ENCODE data around the gene MOSPD3. TPM values are rescaled to one million over a fixed set of nuclear protein-coding genes. Genes with fewer than 3 reads are reported as not detected.

MOSPD3 gene
- total RNA-seq (2022; extraction: Qiagen RNA extraction; ENCODE audit: low read depth), result 16.2 to 22.1 TPM (median 19.5 TPM) in 5 replicates

DNA sequence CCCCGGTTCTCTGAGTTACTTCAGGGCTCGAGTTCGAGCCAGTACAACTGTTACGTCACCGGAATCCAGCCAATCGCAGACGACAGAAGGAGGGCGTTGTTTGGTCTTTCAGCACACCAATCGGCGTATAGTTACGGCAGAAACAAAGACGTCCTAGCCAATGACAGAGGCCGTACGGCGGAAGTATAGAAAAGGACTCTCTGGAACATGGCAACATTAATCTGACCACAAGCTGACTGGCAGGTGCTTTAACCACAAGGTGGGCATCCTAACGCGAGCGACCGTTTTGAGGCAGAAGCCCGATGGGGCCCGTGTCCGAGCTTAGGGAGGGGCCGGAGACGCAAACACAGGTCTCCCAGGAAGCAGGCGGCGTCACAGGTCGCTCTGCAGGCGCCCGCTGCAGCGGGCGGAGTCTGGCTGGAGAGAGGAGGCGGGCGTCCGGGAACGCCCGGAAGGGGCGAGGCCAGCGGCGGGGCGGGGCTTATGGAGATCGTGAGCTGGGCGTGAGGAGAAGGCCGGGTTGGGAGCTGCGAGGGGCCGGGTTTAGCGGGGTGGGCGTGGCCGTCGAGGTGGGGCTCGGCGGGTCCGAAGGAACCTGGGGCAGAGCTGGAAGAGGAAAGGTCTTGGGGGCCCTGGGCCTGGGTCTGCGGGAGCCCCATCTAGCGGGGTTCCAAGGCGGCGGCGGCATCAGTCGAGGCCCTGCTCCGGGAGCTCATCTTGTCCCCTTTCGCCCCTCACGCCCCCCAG, at the start of gene MOSPD3:
MOSPD3 (plus strand) TSS at position 558 of the 747 bp plus-strand sequence. CDS start 252 bp downstream, outside the sequence.

DNA sequence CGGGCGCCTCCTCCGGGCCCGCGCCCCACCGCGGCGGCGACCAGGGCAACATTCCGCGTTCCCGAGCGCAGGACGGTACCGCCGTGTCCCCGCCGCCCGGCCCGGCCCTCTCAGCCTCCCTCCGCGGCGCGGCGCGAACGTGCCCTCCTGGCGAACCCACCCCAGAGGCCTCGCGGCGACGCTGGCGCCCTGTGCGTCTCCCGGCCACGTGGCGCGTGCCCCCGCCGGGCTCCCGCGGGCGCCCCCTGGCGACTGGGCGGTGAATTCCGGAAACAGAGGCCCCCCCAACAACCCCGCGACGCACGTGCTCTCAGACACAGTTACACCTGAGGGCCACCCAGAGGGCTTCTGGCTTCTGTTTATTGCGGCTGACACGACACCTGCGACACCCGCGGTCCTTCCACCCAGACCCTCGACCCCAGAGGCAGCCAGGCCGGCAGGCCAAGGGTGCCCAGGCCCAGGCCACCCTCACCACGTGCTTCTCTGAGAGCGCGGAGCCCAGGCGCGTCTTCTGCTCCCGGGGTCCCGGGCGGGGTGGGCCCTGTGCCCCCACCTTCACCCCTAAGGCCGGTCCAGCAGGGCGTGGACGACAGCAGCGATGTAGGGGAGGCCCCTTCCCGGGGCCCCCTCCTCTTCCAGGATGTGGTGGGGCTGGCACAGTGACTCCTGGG, 38.5 kb upstream of the MOSPD3 start, which contains the start of gene SAP25:
SAP25 (minus strand) TSS at position 210 of the 671 bp plus-strand sequence; CDS start at position 52, 158 bp downstream.

DNA sequence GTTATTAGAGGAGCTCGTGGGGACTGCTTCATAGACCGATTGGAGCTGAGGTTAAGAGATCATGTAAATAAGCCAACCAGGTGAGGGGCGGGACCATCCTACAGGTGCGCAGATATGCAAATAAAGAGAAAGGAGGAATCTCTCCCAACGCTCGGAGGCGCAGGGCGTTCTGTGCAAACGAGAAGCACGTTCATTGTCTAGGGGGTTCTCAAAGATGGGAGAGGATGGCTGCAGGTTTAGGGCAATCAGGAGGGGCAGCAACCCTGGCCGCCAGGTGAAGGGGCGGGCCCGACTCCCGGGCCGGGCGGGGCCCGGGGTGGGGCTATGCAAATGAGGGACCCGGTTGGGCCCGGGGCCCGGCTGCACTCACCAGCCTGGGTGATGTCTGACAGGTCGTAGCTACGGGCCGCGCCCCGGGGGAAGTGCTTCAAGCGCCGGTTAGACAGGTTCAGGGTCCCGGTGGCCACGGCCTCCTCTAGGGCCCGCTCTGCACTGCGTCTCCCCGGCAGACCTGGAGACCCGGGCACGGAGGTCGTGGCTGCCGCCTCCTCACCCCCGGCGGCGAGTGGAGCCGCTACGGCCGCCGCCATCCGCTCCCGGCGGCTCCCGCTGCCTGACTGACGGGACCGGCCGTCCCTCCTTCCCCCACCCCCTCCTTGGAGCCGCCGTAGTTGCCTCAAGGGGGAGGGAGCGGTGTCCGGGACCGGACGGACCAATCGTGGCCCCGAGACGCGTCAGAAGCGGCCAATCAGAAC, 26.7 kb upstream of the MOSPD3 start, which contains the start of gene LRCH4:
LRCH4 (minus strand) TSS at position 619 of the 755 bp plus-strand sequence; CDS start at position 590, 29 bp downstream.

GRCh38 chr7:100586266-100587025, 25.9 kb upstream of the MOSPD3 start, which contains the start of gene FBXO24:
TSS of gene FBXO24 (plus strand) at chr7:100586328. CDS start at chr7:100586626, 298 bp downstream.

DNA sequence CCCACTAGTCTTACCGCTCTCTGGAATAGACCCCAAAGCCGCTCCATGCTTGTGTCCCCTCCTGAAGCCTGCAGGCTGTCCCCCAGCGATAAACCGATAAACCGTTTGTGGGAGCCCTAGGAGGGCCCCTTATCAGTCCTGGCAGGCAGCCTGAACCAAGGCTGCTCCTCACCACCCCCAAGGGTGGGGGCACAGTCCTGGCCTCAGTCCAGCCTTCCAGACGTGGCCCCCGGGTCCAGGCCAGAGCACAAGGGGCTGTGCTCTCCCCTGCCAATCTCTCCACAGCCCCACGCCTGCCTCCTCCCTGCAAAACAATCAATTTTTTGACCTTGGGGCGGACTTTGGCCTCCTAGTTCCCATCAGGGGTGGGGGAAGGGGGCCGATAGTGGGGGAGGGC, 29.1 kb downstream of the MOSPD3 start, which contains the start of gene TFR2:
TFR2 (minus strand) TSS at position 90 of the 397 bp plus-strand sequence; CDS start at position 47, 43 bp downstream.

GRCh38 chr7:100655908-100656674, 43.8 kb downstream of the MOSPD3 start, which contains the start of gene ACTL6B:
TSS of gene ACTL6B (minus strand) at chr7:100656448. CDS start at chr7:100656354, 94 bp downstream.

Other genes with a start within 250 kb of the MOSPD3 start
- gene PILRA, start 239.1 kb upstream of the MOSPD3 start, total RNA-seq (2022; extraction: Qiagen RNA extraction; ENCODE audit: low read depth), result 4.0 to 6.4 TPM (median 5.4 TPM) in 5 replicates
- gene ZCWPW1, start 183.8 kb upstream of the MOSPD3 start, total RNA-seq (2022; extraction: Qiagen RNA extraction; ENCODE audit: low read depth), result 0.91 to 1.7 TPM (median 1.6 TPM) in 5 replicates
- gene MEPCE, start 182.7 kb upstream of the MOSPD3 start, total RNA-seq (2022; extraction: Qiagen RNA extraction; ENCODE audit: low read depth), result 41.3 to 51.2 TPM (median 46.2 TPM) in 5 replicates
- gene PPP1R35, start 176.0 kb upstream of the MOSPD3 start, total RNA-seq (2022; extraction: Qiagen RNA extraction; ENCODE audit: low read depth), result 34.2 to 53.7 TPM (median 51.8 TPM) in 5 replicates
- gene SPACDR, start 148.3 kb upstream of the MOSPD3 start, total RNA-seq (2022; extraction: Qiagen RNA extraction; ENCODE audit: low read depth), result 0.60 to 0.96 TPM (median 0.77 TPM) in 4 of 5 replicates, not detected in the other
- 30.8 to 38.7 TPM (median 35.0 TPM) in 5 replicates for gene TSC22D4, start 133.3 kb upstream of the MOSPD3 start, total RNA-seq (2022; extraction: Qiagen RNA extraction; ENCODE audit: low read depth)
- 0.77 to 1.3 TPM (median 1.2 TPM) in 5 replicates for gene NYAP1, start 128.6 kb upstream of the MOSPD3 start, total RNA-seq (2022; extraction: Qiagen RNA extraction; ENCODE audit: low read depth)
- 11.3 to 15.4 TPM (median 12.6 TPM) in 5 replicates for gene AGFG2, start 73.3 kb upstream of the MOSPD3 start, total RNA-seq (2022; extraction: Qiagen RNA extraction; ENCODE audit: low read depth)
- 0.61 to 0.85 TPM (median 0.71 TPM) in 5 replicates for gene SAP25, start 38.6 kb upstream of the MOSPD3 start, total RNA-seq (2022; extraction: Qiagen RNA extraction; ENCODE audit: low read depth)
- gene LRCH4, start 26.4 kb upstream of the MOSPD3 start, total RNA-seq (2022; extraction: Qiagen RNA extraction; ENCODE audit: low read depth), result 10.6 to 16.3 TPM (median 15.0 TPM) in 5 replicates
- gene FBXO24, start 26.2 kb upstream of the MOSPD3 start, total RNA-seq (2022; extraction: Qiagen RNA extraction; ENCODE audit: low read depth), result 0.14 to 0.60 TPM (median 0.35 TPM) in 5 replicates
- gene PCOLCE, start 10.2 kb upstream of the MOSPD3 start, total RNA-seq (2022; extraction: Qiagen RNA extraction; ENCODE audit: low read depth), result 6.2 to 12.4 TPM (median 7.8 TPM) in 5 replicates
- 2.6 to 3.4 TPM (median 2.9 TPM) in 5 replicates for gene TFR2, start 29.0 kb downstream of the MOSPD3 start, total RNA-seq (2022; extraction: Qiagen RNA extraction; ENCODE audit: low read depth)
- gene ACTL6B, start 43.9 kb downstream of the MOSPD3 start, total RNA-seq (2022; extraction: Qiagen RNA extraction; ENCODE audit: low read depth), result not detected in 5 replicates
- gene GNB2, start 61.2 kb downstream of the MOSPD3 start, total RNA-seq (2022; extraction: Qiagen RNA extraction; ENCODE audit: low read depth), result 165 to 268 TPM (median 251 TPM) in 5 replicates
- 16.1 to 22.5 TPM (median 17.8 TPM) in 5 replicates for gene GIGYF1, start 81.7 kb downstream of the MOSPD3 start, total RNA-seq (2022; extraction: Qiagen RNA extraction; ENCODE audit: low read depth)
- gene POP7, start 93.6 kb downstream of the MOSPD3 start, total RNA-seq (2022; extraction: Qiagen RNA extraction; ENCODE audit: low read depth), result 72.6 to 107 TPM (median 103 TPM) in 5 replicates
- gene EPO, start 107.9 kb downstream of the MOSPD3 start, total RNA-seq (2022; extraction: Qiagen RNA extraction; ENCODE audit: low read depth), result 0.03 TPM in 1 of 5 replicates, not detected in the others
- gene ZAN, start 121.1 kb downstream of the MOSPD3 start, total RNA-seq (2022; extraction: Qiagen RNA extraction; ENCODE audit: low read depth), result not detected in 5 replicates
- gene EPHB4, start 215.0 kb downstream of the MOSPD3 start, total RNA-seq (2022; extraction: Qiagen RNA extraction; ENCODE audit: low read depth), result 37.3 to 43.6 TPM (median 42.9 TPM) in 5 replicates
- 13.4 to 16.7 TPM (median 15.2 TPM) in 5 replicates for gene SLC12A9, start 240.2 kb downstream of the MOSPD3 start, total RNA-seq (2022; extraction: Qiagen RNA extraction; ENCODE audit: low read depth)

All from A549 treated with CpdA at 1 μM for 4 hours (cell line).